ENCODE measurements around the gene TSGA10IP.

TSGA10IP gene

GRCh38 chr11:65918211-65919140, 26.8 kb upstream of the TSGA10IP start, which contains the start of gene C11orf68:
C11orf68 (minus strand) TSS chr11:65919062; CDS start chr11:65919031, 31 bp downstream.
- no peak for DNase-seq

- peak; percentile 99 for DNase-seq
Observed at GRCh38 chr11:65919141-65919572, 26.1 kb upstream of the TSGA10IP start, which contains the start of gene DRAP1. DRAP1 (plus strand) TSS chr11:65919426; CDS start chr11:65919502, 76 bp downstream.

GRCh38 chr11:65919573-65920371, 25.5 kb upstream of the TSGA10IP start:
- DNase-seq = no peak

- no peak for DNase-seq
Observed at GRCh38 chr11:65920372-65920802, 24.9 kb upstream of the TSGA10IP start.

GRCh38 chr11:65921033-65921555, 24.2 kb upstream of the TSGA10IP start:
- no peak for DNase-seq

GRCh38 chr11:65921876-65922275, 23.4 kb upstream of the TSGA10IP start:
- no peak for DNase-seq

GRCh38 chr11:65922565-65922964, 22.7 kb upstream of the TSGA10IP start:
- DNase-seq = no peak

GRCh38 chr11:65925397-65925796, 19.9 kb upstream of the TSGA10IP start:
- DNase-seq = no peak

- no peak for DNase-seq
Observed at GRCh38 chr11:65927904-65928397, 17.3 kb upstream of the TSGA10IP start.

- DNase-seq = no peak
Observed at GRCh38 chr11:65928667-65929066, 16.6 kb upstream of the TSGA10IP start.

GRCh38 chr11:65931773-65932557, 13.3 kb upstream of the TSGA10IP start:
- DNase-seq = no peak

GRCh38 chr11:65932558-65932919, 12.7 kb upstream of the TSGA10IP start:
- no peak for DNase-seq

GRCh38 chr11:65934014-65934413, 11.3 kb upstream of the TSGA10IP start:
- DNase-seq = no peak

- DNase-seq = no peak
Observed at GRCh38 chr11:65937766-65938165, 7.5 kb upstream of the TSGA10IP start.

- no peak for DNase-seq
Observed at GRCh38 chr11:65941720-65942310, 3.5 kb upstream of the TSGA10IP start.

- DNase-seq = no peak
Observed at GRCh38 chr11:65942531-65942930, 2.7 kb upstream of the TSGA10IP start.

- no peak for DNase-seq
Observed at GRCh38 chr11:65944191-65944590, 1.1 kb upstream of the TSGA10IP start.

- no peak for DNase-seq
Observed at GRCh38 chr11:65944767-65945166, 513 bp upstream of the TSGA10IP start.

- no peak for DNase-seq
Observed at GRCh38 chr11:65945941-65946558, 770 bp downstream of the TSGA10IP start.

- DNase-seq = no peak
Observed at GRCh38 chr11:65946655-65947054, 1.4 kb downstream of the TSGA10IP start.

- no peak for DNase-seq
Observed at GRCh38 chr11:65947133-65947532, 1.9 kb downstream of the TSGA10IP start.
